SU-DHL-6 (cell line): ENCODE data around the gene GTPBP4.

Experiments used
- CTCF ChIP-seq: fragments of 200-600 bp; sonication (generic); IDR thresholded peaks from one replicate; pipeline ENCODE4 v1.5.1; 2017; ENCODE audit warnings: antibody characterized with exemption, mild to moderate bottlenecking, low read length, moderate library complexity; ENCODE audit not compliant: insufficient read depth, poor library complexity, severe bottlenecking
- EZH2phosphoT487 ChIP-seq: fragments of 200-600 bp; sonication (generic), shearing (Covaris generic); conservative IDR thresholded peaks from 2 replicates; pipeline ENCODE4 v1.6.1; 2018; ENCODE audit warnings: mild to moderate bottlenecking, antibody characterized with exemption, low read length, moderate library complexity, mixed read lengths

GRCh38 chr10:955820-956217 is 32.4 kb upstream of the GTPBP4 start:
- no peak for TF ChIP-seq CTCF
- TF ChIP-seq EZH2phosphoT487 = no peak
